GM23338 (cell line): ENCODE data around the gene PCSK7. TPM values are rescaled to one million over a fixed set of nuclear protein-coding genes. Genes with fewer than 3 reads are reported as not detected.

Experiments
- ATAC-seq: fragments of 200-7000 bp; cut with Tn5 transposase; 3 replicates; pipeline ENCODE4 v1.9.1; 2020
- DNase-seq: peaks from one replicate; pipeline ENCODE4 v3.0.0-alpha.2; 2015; ENCODE audit warnings: low spot score
- H2AFZ ChIP-seq: fragments of 200-600 bp; sonication (generic); 2 replicates; pipeline ENCODE4 v1.8.0; 2016; ENCODE audit warnings: antibody characterized with exemption, mild to moderate bottlenecking, moderate library complexity
- H3F3A ChIP-seq: fragments of 200-600 bp; sonication (generic); replicated peaks from 2 replicates; pipeline ENCODE4 v1.8.0; 2017; ENCODE audit warnings: antibody characterized with exemption, mixed run types, low read depth
- H3K27ac ChIP-seq: fragments of 200-600 bp; sonication (generic); 2 replicates; pipeline ENCODE4 v1.6.1; 2016; ENCODE audit warnings: low read depth
- H3K27me3 ChIP-seq: fragments of 200-600 bp; sonication (generic); 2 replicates; pipeline ENCODE4 v1.8.0; 2016; ENCODE audit warnings: mild to moderate bottlenecking, mixed run types, moderate library complexity; ENCODE audit not compliant: insufficient read depth
- H3K36me3 ChIP-seq: fragments of 200-600 bp; sonication (generic); 2 replicates; pipeline ENCODE4 v1.8.0; 2016; ENCODE audit warnings: mild to moderate bottlenecking; ENCODE audit not compliant: insufficient read depth
- H3K4me1 ChIP-seq: fragments of 200-600 bp; sonication (generic); 2 replicates; pipeline ENCODE4 v1.8.0; 2016; ENCODE audit warnings: mild to moderate bottlenecking, moderate library complexity; ENCODE audit not compliant: insufficient read depth
- H3K4me2 ChIP-seq: fragments of 200-600 bp; sonication (generic); 2 replicates; pipeline ENCODE4 v1.7.1; 2017; ENCODE audit warnings: mixed run types
- H3K4me3 ChIP-seq: fragments of 200-600 bp; sonication (generic); 2 replicates; pipeline ENCODE4 v1.6.1; 2016; ENCODE audit warnings: mixed run types
- H3K79me2 ChIP-seq: fragments of 200-600 bp; sonication (generic); replicated peaks from 2 replicates; pipeline ENCODE4 v1.8.0; 2017; ENCODE audit warnings: mild to moderate bottlenecking; ENCODE audit not compliant: insufficient read depth
- H3K9me2 ChIP-seq: fragments of 200-600 bp; sonication (generic); 2 replicates; pipeline ENCODE4 v1.8.0; 2017; ENCODE audit not compliant: insufficient read depth
- H4K20me1 ChIP-seq: fragments of 200-600 bp; sonication (generic); replicated peaks from 2 replicates; pipeline ENCODE4 v1.8.0; 2017; ENCODE audit warnings: mild to moderate bottlenecking; ENCODE audit not compliant: insufficient read depth
- H3K27ac Mint-ChIP-seq: 2 replicates; pipeline ENCODE4 v1.8.0; 2020; ENCODE audit warnings: inconsistent platforms, mild to moderate bottlenecking, moderate library complexity, mixed read lengths
- H3K27me3 Mint-ChIP-seq: 3 replicates; pipeline ENCODE4 v1.8.0; 2022; ENCODE audit warnings: low read depth, mild to moderate bottlenecking, moderate library complexity, mixed read lengths, inconsistent platforms; ENCODE audit not compliant: insufficient read depth, poor library complexity
- H3K36me3 Mint-ChIP-seq: 3 replicates; pipeline ENCODE4 v1.8.0; 2021; ENCODE audit warnings: low read depth, mild to moderate bottlenecking, inconsistent platforms, moderate library complexity, mixed read lengths
- H3K4me1 Mint-ChIP-seq: 3 replicates; pipeline ENCODE4 v1.8.0; 2020; ENCODE audit warnings: mild to moderate bottlenecking, inconsistent platforms, mixed read lengths
- H3K4me3 Mint-ChIP-seq: 3 replicates; pipeline ENCODE4 v1.8.0; 2021; ENCODE audit warnings: moderate library complexity, mild to moderate bottlenecking, inconsistent platforms, mixed read lengths
- H3K9me3 Mint-ChIP-seq: 3 replicates; pipeline ENCODE4 v1.8.0; 2020; ENCODE audit warnings: moderate library complexity, mild to moderate bottlenecking, inconsistent platforms, mixed read lengths
- CREB1 ChIP-seq: fragments of 250-450 bp; sonication (Bioruptor Pico); IDR thresholded peaks from 2 replicates; pipeline ENCODE4 v1.5.0; 2020; ENCODE audit warnings: low read depth, mild to moderate bottlenecking, moderate library complexity
- EZH2 ChIP-seq: fragments of 200-600 bp; sonication (generic); IDR thresholded peaks from one replicate; pipeline ENCODE4 v1.8.0; 2017; ENCODE audit warnings: antibody characterized with exemption, mild to moderate bottlenecking, low read depth; ENCODE audit not compliant: unreplicated experiment
- EZH2phosphoT487 ChIP-seq: fragments of 200-600 bp; sonication (generic); IDR thresholded peaks from one replicate; pipeline ENCODE4 v1.8.1; 2018; ENCODE audit warnings: antibody characterized with exemption; ENCODE audit not compliant: unreplicated experiment
- NANOG ChIP-seq: IDR thresholded peaks from 2 replicates; pipeline ENCODE4 v1.6.1; 2016; ENCODE audit warnings: antibody characterized with exemption, borderline replicate concordance
- POLR2AphosphoS5 ChIP-seq: IDR thresholded peaks from 2 replicates; pipeline ENCODE4 v1.6.1; 2016; ENCODE audit warnings: antibody characterized with exemption, low read depth
- STAT1 ChIP-seq: IDR thresholded peaks from one replicate; pipeline ENCODE4 v1.6.1; 2016; ENCODE audit warnings: antibody characterized with exemption; ENCODE audit not compliant: unreplicated experiment
- ZNF114 ChIP-seq: fragments of 250-450 bp; sonication (Bioruptor Pico); IDR thresholded peaks from 2 replicates; pipeline ENCODE4 v1.5.0; 2020; ENCODE audit warnings: mild to moderate bottlenecking, moderate library complexity
- ZNF462 ChIP-seq: fragments of 250-450 bp; sonication (Bioruptor Pico); IDR thresholded peaks from 2 replicates; pipeline ENCODE4 v1.5.0; 2020; ENCODE audit warnings: mild to moderate bottlenecking, moderate library complexity
- polyA plus RNA-seq: library from polyadenylated mRNA; unstranded; fragments of >200 nt; fragmentation: Nextera tagmentation; extraction: Ambion mirVana; gene quantifications from 2 replicates; pipeline ENCODE4 v1.2.1, GENCODE V29; 2016
- total RNA-seq: library from RNA; depleted of rRNA; stranded (reverse); fragments of >200 nt; shearing (Covaris generic); gene quantifications from 2 replicates; pipeline ENCODE4 v1.2.3, GENCODE V29; 2014
- TF ChIP-seq, protein P1 (sequence below): IDR thresholded peaks from 2 replicates; pipeline ENCODE4 v1.6.1; 2016; ENCODE audit warnings: antibody characterized with exemption
- TF ChIP-seq, protein P2 (sequence below): IDR thresholded peaks from one replicate; pipeline ENCODE4 v1.6.1; 2018; ENCODE audit warnings: antibody characterized with exemption; ENCODE audit not compliant: unreplicated experiment

Gene PCSK7
- total and polyA plus RNA-seq, 2 experiments from 2014 or later, result 12.4 to 46.4 TPM

GRCh38 chr11:117171007-117171403, 60.9 kb downstream of the PCSK7 start:
- H2AFZ ChIP-seq, result no peak overlapping the region
- DNase-seq (no peak), ATAC-seq (no peak)
- H3F3A ChIP-seq, result 0 out of 2 replicates have a peak, but pooled peaks cover 10% of the 10 kb centered on the region
- peaks cover 23% of the 10 kb centered on the region for H4K20me1 ChIP-seq
- H3K27ac ChIP-seq, result peak overlapping the region; percentile 52; the same call in 1 of the 2 replicates
- no peaks in the 10 kb centered on the region for H3K9me2 ChIP-seq
- no peak overlapping the region for H3K27ac Mint-ChIP-seq
- no peaks in the 10 kb centered on the region for H3K27me3 ChIP-seq
- peaks cover 13% of the 10 kb centered on the region; the same call in 2 of the 3 replicates for H3K4me1 Mint-ChIP-seq
- no peaks in the 10 kb centered on the region for H3K4me1 ChIP-seq
- H3K27me3 Mint-ChIP-seq, result no peaks in the 10 kb centered on the region
- no peak overlapping the region for H3K4me3 ChIP-seq
- no peak overlapping the region for H3K4me3 Mint-ChIP-seq
- peaks cover 29% of the 10 kb centered on the region for H3K36me3 ChIP-seq
- H3K79me2 ChIP-seq, result peaks cover 4% of the 10 kb centered on the region
- H3K9me3 Mint-ChIP-seq, result no peaks in the 10 kb centered on the region
- H3K4me2 ChIP-seq, result no peak overlapping the region
- TF ChIP-seq POLR2AphosphoS5, result 0 out of 2 replicates have a peak, but pooled peaks have one; percentile 9
- no peak for TF ChIP-seq ZNF462 (CRISPR knock-in tag)
- TF ChIP-seq ZNF114 (CRISPR knock-in tag), result no peak
- peaks cover 46% of the 10 kb centered on the region for H3K36me3 Mint-ChIP-seq

GRCh38 chr11:117170210-117170609, 61.7 kb downstream of the PCSK7 start:
- Mint-ChIP-seq H3K27ac (peak overlapping the region; percentile 33; the same call in 1 of the 2 replicates), H3K4me1 (peaks cover 13% of the 10 kb centered on the region; the same call in 2 of the 3 replicates), H3K27me3 (no peaks in the 10 kb centered on the region), H3K9me3 (no peaks in the 10 kb centered on the region), H3K36me3 (peaks cover 54% of the 10 kb centered on the region), H3K4me3 (no peak overlapping the region)
- Histone ChIP-seq H3K4me3 (no peak overlapping the region), H3K9me2 (no peaks in the 10 kb centered on the region), H3K4me1 (no peaks in the 10 kb centered on the region), H3K79me2 (peaks cover 12% of the 10 kb centered on the region), H3K27me3 (no peaks in the 10 kb centered on the region), H2AFZ (no peak overlapping the region), H4K20me1 (peaks cover 29% of the 10 kb centered on the region), H3F3A (peaks cover 13% of the 10 kb centered on the region; the same call in 1 of the 2 replicates), H3K27ac (no peak overlapping the region), H3K36me3 (peaks cover 37% of the 10 kb centered on the region), H3K4me2 (no peak overlapping the region)
- DNase-seq, result no peak
- ATAC-seq, result no peak
- TF ChIP-seq EZH2phosphoT487 (no peak), NANOG (no peak), EZH2 (no peak), CREB1 (no peak), STAT1 (no peak), ZNF114 (CRISPR knock-in tag) (no peak)
- TF ChIP-seq, protein P1, sequence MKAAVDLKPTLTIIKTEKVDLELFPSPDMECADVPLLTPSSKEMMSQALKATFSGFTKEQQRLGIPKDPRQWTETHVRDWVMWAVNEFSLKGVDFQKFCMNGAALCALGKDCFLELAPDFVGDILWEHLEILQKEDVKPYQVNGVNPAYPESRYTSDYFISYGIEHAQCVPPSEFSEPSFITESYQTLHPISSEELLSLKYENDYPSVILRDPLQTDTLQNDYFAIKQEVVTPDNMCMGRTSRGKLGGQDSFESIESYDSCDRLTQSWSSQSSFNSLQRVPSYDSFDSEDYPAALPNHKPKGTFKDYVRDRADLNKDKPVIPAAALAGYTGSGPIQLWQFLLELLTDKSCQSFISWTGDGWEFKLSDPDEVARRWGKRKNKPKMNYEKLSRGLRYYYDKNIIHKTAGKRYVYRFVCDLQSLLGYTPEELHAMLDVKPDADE, result no peak
- TF ChIP-seq, protein P2, sequence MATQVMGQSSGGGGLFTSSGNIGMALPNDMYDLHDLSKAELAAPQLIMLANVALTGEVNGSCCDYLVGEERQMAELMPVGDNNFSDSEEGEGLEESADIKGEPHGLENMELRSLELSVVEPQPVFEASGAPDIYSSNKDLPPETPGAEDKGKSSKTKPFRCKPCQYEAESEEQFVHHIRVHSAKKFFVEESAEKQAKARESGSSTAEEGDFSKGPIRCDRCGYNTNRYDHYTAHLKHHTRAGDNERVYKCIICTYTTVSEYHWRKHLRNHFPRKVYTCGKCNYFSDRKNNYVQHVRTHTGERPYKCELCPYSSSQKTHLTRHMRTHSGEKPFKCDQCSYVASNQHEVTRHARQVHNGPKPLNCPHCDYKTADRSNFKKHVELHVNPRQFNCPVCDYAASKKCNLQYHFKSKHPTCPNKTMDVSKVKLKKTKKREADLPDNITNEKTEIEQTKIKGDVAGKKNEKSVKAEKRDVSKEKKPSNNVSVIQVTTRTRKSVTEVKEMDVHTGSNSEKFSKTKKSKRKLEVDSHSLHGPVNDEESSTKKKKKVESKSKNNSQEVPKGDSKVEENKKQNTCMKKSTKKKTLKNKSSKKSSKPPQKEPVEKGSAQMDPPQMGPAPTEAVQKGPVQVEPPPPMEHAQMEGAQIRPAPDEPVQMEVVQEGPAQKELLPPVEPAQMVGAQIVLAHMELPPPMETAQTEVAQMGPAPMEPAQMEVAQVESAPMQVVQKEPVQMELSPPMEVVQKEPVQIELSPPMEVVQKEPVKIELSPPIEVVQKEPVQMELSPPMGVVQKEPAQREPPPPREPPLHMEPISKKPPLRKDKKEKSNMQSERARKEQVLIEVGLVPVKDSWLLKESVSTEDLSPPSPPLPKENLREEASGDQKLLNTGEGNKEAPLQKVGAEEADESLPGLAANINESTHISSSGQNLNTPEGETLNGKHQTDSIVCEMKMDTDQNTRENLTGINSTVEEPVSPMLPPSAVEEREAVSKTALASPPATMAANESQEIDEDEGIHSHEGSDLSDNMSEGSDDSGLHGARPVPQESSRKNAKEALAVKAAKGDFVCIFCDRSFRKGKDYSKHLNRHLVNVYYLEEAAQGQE, result no peak
